H9 (cell line): ENCODE data around the gene SMARCAL1. TPM values are rescaled to one million over a fixed set of nuclear protein-coding genes. Genes with fewer than 3 reads are reported as not detected.

Experiments
- DNase-seq: peaks from one replicate; pipeline ENCODE4 v3.0.0-alpha.2; 2017
- H2AFZ ChIP-seq: one replicate; pipeline ENCODE4 v1.6.1; 2013; ENCODE audit warnings: mild to moderate bottlenecking, low read length, control low read depth, moderate library complexity
- H2AK5ac ChIP-seq: 2 replicates; pipeline ENCODE4 v1.6.1; 2013; ENCODE audit warnings: low read length, control low read depth, mixed read lengths; ENCODE audit not compliant: insufficient read length
- H2BK120ac ChIP-seq: one replicate; pipeline ENCODE4 v1.6.1; 2013; ENCODE audit warnings: low read depth, mild to moderate bottlenecking, low read length, control low read depth, inconsistent platforms; ENCODE audit not compliant: poor library complexity, severe bottlenecking
- H2BK12ac ChIP-seq: 2 replicates; pipeline ENCODE4 v1.6.1; 2013; ENCODE audit warnings: low read length, control low read depth, mixed read lengths, low read depth; ENCODE audit not compliant: insufficient read length
- H2BK15ac ChIP-seq: 2 replicates; pipeline ENCODE4 v1.6.1; 2013; ENCODE audit warnings: low read depth, low read length, control low read depth
- H2BK20ac ChIP-seq: one replicate; pipeline ENCODE4 v1.6.1; 2013; ENCODE audit warnings: low read depth, mild to moderate bottlenecking, low read length, control low read depth, inconsistent platforms; ENCODE audit not compliant: poor library complexity, severe bottlenecking
- H2BK5ac ChIP-seq: 2 replicates; pipeline ENCODE4 v1.6.1; 2013; ENCODE audit warnings: low read length, control low read depth, mixed read lengths; ENCODE audit not compliant: insufficient read length
- H3K14ac ChIP-seq: 2 replicates; pipeline ENCODE4 v1.6.1; 2013; ENCODE audit warnings: low read length, control low read depth; ENCODE audit not compliant: insufficient read depth
- H3K18ac ChIP-seq: 2 replicates; pipeline ENCODE4 v1.6.1; 2013; ENCODE audit warnings: low read depth, mild to moderate bottlenecking, mixed read lengths, low read length, control low read depth; ENCODE audit not compliant: insufficient read length
- H3K23ac ChIP-seq: 2 replicates; pipeline ENCODE4 v1.6.1; 2013; ENCODE audit warnings: low read length, control low read depth, mixed read lengths, low read depth; ENCODE audit not compliant: insufficient read length
- H3K23me2 ChIP-seq: 2 replicates; pipeline ENCODE4 v1.6.1; 2013; ENCODE audit warnings: low read depth, mild to moderate bottlenecking, mixed read lengths, low read length, control low read depth; ENCODE audit not compliant: insufficient read length, poor library complexity, severe bottlenecking
- H3K27ac ChIP-seq: 2 replicates; pipeline ENCODE4 v1.5.1; 2013; ENCODE audit warnings: low read length, control low read depth, mixed read lengths, low read depth; ENCODE audit not compliant: insufficient read length
- H3K27me3 ChIP-seq: 2 replicates; pipeline ENCODE4 v1.6.1; 2013; ENCODE audit warnings: low read length, control low read depth, inconsistent platforms; ENCODE audit not compliant: insufficient read depth
- H3K4ac ChIP-seq: 2 replicates; pipeline ENCODE4 v1.6.1; 2013; ENCODE audit warnings: low read depth, mild to moderate bottlenecking, control low read depth, inconsistent platforms, low read length, moderate library complexity
- H3K4me1 ChIP-seq: 2 replicates; pipeline ENCODE4 v1.6.1; 2013; ENCODE audit warnings: low read length, control low read depth, inconsistent platforms; ENCODE audit not compliant: insufficient read depth
- H3K4me2 ChIP-seq: 2 replicates; pipeline ENCODE4 v1.6.1; 2013; ENCODE audit warnings: low read length, control low read depth, mixed read lengths; ENCODE audit not compliant: insufficient read length, insufficient read depth
- H3K56ac ChIP-seq: 2 replicates; pipeline ENCODE4 v1.6.1; 2013; ENCODE audit warnings: low read depth, mild to moderate bottlenecking, mixed read lengths, low read length, control low read depth; ENCODE audit not compliant: insufficient read length
- H3K79me1 ChIP-seq: 2 replicates; pipeline ENCODE4 v1.6.1; 2013; ENCODE audit warnings: low read depth, mild to moderate bottlenecking, moderate library complexity, low read length, control low read depth, inconsistent platforms; ENCODE audit not compliant: insufficient read depth, poor library complexity, severe bottlenecking
- H3K79me2 ChIP-seq: 2 replicates; pipeline ENCODE4 v1.6.1; 2013; ENCODE audit warnings: low read length, control low read depth, inconsistent platforms; ENCODE audit not compliant: insufficient read depth
- H3K9ac ChIP-seq: 2 replicates; pipeline ENCODE4 v1.6.1; 2013; ENCODE audit warnings: low read length, control low read depth, mixed read lengths; ENCODE audit not compliant: insufficient read length; ENCODE audit errors: extremely low read depth
- H3K9me3 ChIP-seq: one replicate; pipeline ENCODE4 v1.6.1; 2013; ENCODE audit warnings: low read depth, low read length, inconsistent platforms; ENCODE audit not compliant: control insufficient read depth
- H3T11ph ChIP-seq: one replicate; pipeline ENCODE4 v1.6.1; 2013; ENCODE audit warnings: mild to moderate bottlenecking, low read length, control low read depth, inconsistent platforms
- H4K20me1 ChIP-seq: one replicate; pipeline ENCODE4 v1.6.1; 2013; ENCODE audit not compliant: control insufficient read depth, insufficient read length, insufficient read depth
- H4K5ac ChIP-seq: 2 replicates; pipeline ENCODE4 v1.6.1; 2013; ENCODE audit warnings: low read depth, mild to moderate bottlenecking, mixed read lengths, low read length, control low read depth; ENCODE audit not compliant: insufficient read length
- H4K8ac ChIP-seq: replicated peaks from 2 replicates; pipeline ENCODE4 v1.6.1; 2013; ENCODE audit warnings: low read length, control low read depth, mixed read lengths, low read depth; ENCODE audit not compliant: insufficient read length
- H4K91ac ChIP-seq: 2 replicates; pipeline ENCODE4 v1.6.1; 2013; ENCODE audit warnings: low read depth, mild to moderate bottlenecking, moderate library complexity, mixed read lengths, low read length, control low read depth; ENCODE audit not compliant: insufficient read length
- H3K27ac Mint-ChIP-seq, 3 experiments: 2 replicates in 2 of 3; 3 replicates in 1 of 3; pipeline ENCODE4 v1.8.0; 2020 to 2021; ENCODE audit warnings: mixed read lengths in 3 of 3, mild to moderate bottlenecking in 1 of 3, moderate library complexity in 1 of 3
- H3K27me3 Mint-ChIP-seq: 2 replicates; pipeline ENCODE4 v1.8.0; 2021; ENCODE audit warnings: low read depth, mild to moderate bottlenecking, moderate library complexity, mixed read lengths
- H3K36me3 Mint-ChIP-seq, 3 experiments: 2 replicates in 2 of 3; 3 replicates in 1 of 3; pipeline ENCODE4 v1.8.0; 2020 to 2021; ENCODE audit warnings: low read depth in 3 of 3, mixed read lengths in 3 of 3; ENCODE audit not compliant: insufficient read depth in 1 of 3
- H3K4me1 Mint-ChIP-seq, 2 experiments: 2 replicates each; pipeline ENCODE4 v1.8.0; 2020; ENCODE audit warnings: mixed read lengths in 2 of 2
- H3K4me3 Mint-ChIP-seq, 2 experiments: 2 replicates in 1 of 2; 3 replicates in 1 of 2; pipeline ENCODE4 v1.8.0; 2020 to 2021; ENCODE audit warnings: mild to moderate bottlenecking in 2 of 2, mixed read lengths in 2 of 2, moderate library complexity in 1 of 2
- H3K9me3 Mint-ChIP-seq, 2 experiments: 2 replicates in 1 of 2; 3 replicates in 1 of 2; pipeline ENCODE4 v1.8.0; 2020; ENCODE audit warnings: mild to moderate bottlenecking in 2 of 2, mixed read lengths in 2 of 2, moderate library complexity in 1 of 2
- CTCF ChIP-seq: fragments of 200-600 bp; sonication (generic); conservative IDR thresholded peaks from 3 replicates; pipeline ENCODE4 v1.8.0; 2021; ENCODE audit warnings: antibody characterized with exemption, mild to moderate bottlenecking
- WGBS: extraction: QIAGEN DNeasy Blood & Tissue Kit; methylation state at CpG from one replicate; pipeline ENCODE4 v1.1.7; 2013; ENCODE audit warnings: missing lambda C conversion rate, low lambda C conversion rate, mixed read lengths; ENCODE audit not compliant: insufficient read length; ENCODE audit errors: extremely low coverage; 5-methylcytosine and 5-hydroxymethylcytosine counted together
- total RNA-seq: library from RNA; stranded (reverse); gene quantifications from 2 replicates; pipeline ENCODE4 v1.2.1, GENCODE V29; 2021

SMARCAL1 gene
- total RNA-seq, 1 experiment from 2014 or later: 16.5 TPM

- no peaks in the 10 kb centered on the region for H3K27me3 ChIP-seq
- no peak for DNase-seq
- no peaks in the 10 kb centered on the region for H3K79me2 ChIP-seq
- no peak overlapping the region for H3K4me2 ChIP-seq
- H3K56ac ChIP-seq: no peak overlapping the region
- H3K27ac ChIP-seq: no peak overlapping the region
- Mint-ChIP-seq H3K27ac (no peak overlapping the region; a peak in 1 of 7 replicates), H3K4me1 (peaks cover 8 to 10% of the 10 kb centered on the region in 2 experiments), H3K36me3 (peaks cover 10 to 19% (median 13%) of the 10 kb centered on the region in 3 experiments), H3K4me3 (no peak overlapping the region), H3K27me3 (no peaks in the 10 kb centered on the region), H3K9me3 (peaks cover 0 to 7% of the 10 kb centered on the region in 2 experiments; a peak in 2 of 5 replicates)
- H2AK5ac ChIP-seq: no peak overlapping the region
- H3K9me3 ChIP-seq: no peaks in the 10 kb centered on the region
- no peak overlapping the region for H4K91ac ChIP-seq
- no peak overlapping the region for H3K9ac ChIP-seq
- H2AFZ ChIP-seq: no peak overlapping the region
- no peak overlapping the region for H2BK5ac ChIP-seq
- no peaks in the 10 kb centered on the region for H3K79me1 ChIP-seq
- no peaks in the 10 kb centered on the region for H3K23me2 ChIP-seq
- no peak overlapping the region for H2BK15ac ChIP-seq
- no peaks in the 10 kb centered on the region for H3K4me1 ChIP-seq
- peaks cover 3% of the 10 kb centered on the region for H4K20me1 ChIP-seq
- H3K23ac ChIP-seq: no peak overlapping the region
- no peak overlapping the region for H4K5ac ChIP-seq
- no peak overlapping the region for H3K14ac ChIP-seq
- no peak overlapping the region for H3K18ac ChIP-seq
- H2BK12ac ChIP-seq: no peak overlapping the region
- WGBS: no CpG with 5 or more reads among the region's 3 CpGs
- no peak overlapping the region for H3K4ac ChIP-seq
- no peak overlapping the region for H3T11ph ChIP-seq
- H4K8ac ChIP-seq: no peak overlapping the region
- H2BK20ac ChIP-seq: no peak overlapping the region
- H2BK120ac ChIP-seq: no peak overlapping the region
- TF ChIP-seq CTCF: peak; percentile 86
Measured at GRCh38 chr2:216519154-216519762, 107.0 kb downstream of the SMARCAL1 start.
